K562 (cell line): ENCODE results near the gene TCF3. TPM values are rescaled to one million over a fixed set of nuclear protein-coding genes. Genes with fewer than 3 reads are reported as not detected.

Experiments
- ATF3 ChIP-seq, 2 experiments: fragments of 450-650 bp in 1 of 2; sonication (generic) in 1 of 2; formaldehyde crosslinking in 1 of 2; IDR thresholded peaks in 1 of 2; conservative IDR thresholded peaks in 1 of 2; 2 replicates each; pipeline versions ENCODE4 v1.6.1 to v1.8.1; 2016 to 2023; ENCODE audit warnings: mild to moderate bottlenecking in 2 of 2, moderate library complexity in 2 of 2, inconsistent platforms in 1 of 2, missing genetic modification reagents in 1 of 2
- CC2D1A ChIP-seq: fragments of 450-650 bp; IDR thresholded peaks from 2 replicates; pipeline ENCODE4 v1.6.1; 2017; ENCODE audit warnings: mild to moderate bottlenecking
- CEBPG ChIP-seq, 3 experiments: fragments of 200-800 bp in 1 of 3; sonication (Bioruptor generic) in 1 of 3; sonication (generic) in 1 of 3; formaldehyde crosslinking in 1 of 3; IDR thresholded peaks in 2 of 3; conservative IDR thresholded peaks in 1 of 3; 2 replicates each; pipeline versions ENCODE4 v1.6.1 to v1.8.0; 2016 to 2022; ENCODE audit warnings: missing compliant biosample characterization in 2 of 3, missing genetic modification characterization in 2 of 3, mild to moderate bottlenecking in 1 of 3, missing genetic modification reagents in 1 of 3
- CTCF ChIP-seq, 3 experiments: IDR thresholded peaks in 2 of 3; conservative IDR thresholded peaks in 1 of 3; 2 replicates each; pipeline ENCODE4 v1.5.1; 2011 to 2012; ENCODE audit warnings: low read length in 3 of 3, mild to moderate bottlenecking in 3 of 3, control low read depth in 2 of 3, improper control_type of control experiment in 1 of 3, inconsistent platforms in 1 of 3, low read depth in 1 of 3, mixed read lengths in 1 of 3, moderate library complexity in 1 of 3; ENCODE audit not compliant: insufficient read depth in 2 of 3
- DMBX1 ChIP-seq: fragments of 250-450 bp; sonication (Bioruptor Pico); IDR thresholded peaks from 2 replicates; pipeline ENCODE4 v1.8.0; 2022; ENCODE audit warnings: inconsistent platforms, mild to moderate bottlenecking, moderate library complexity, borderline replicate concordance
- ELF1 ChIP-seq: fragments of 200-800 bp; sonication (Bioruptor generic); IDR thresholded peaks from 2 replicates; pipeline ENCODE4 v1.6.1; 2016; ENCODE audit warnings: missing genetic modification characterization, missing compliant biosample characterization
- JUND ChIP-seq, 2 experiments: IDR thresholded peaks; 2 replicates in 1 of 2; 3 replicates in 1 of 2; pipeline ENCODE4 v1.6.1; 2011; ENCODE audit warnings: borderline replicate concordance in 2 of 2, low read depth in 2 of 2, low read length in 2 of 2, improper control_type of control experiment in 1 of 2, missing biosample characterization in 1 of 2, missing genetic modification characterization in 1 of 2, missing genetic modification reagents in 1 of 2
- PREB ChIP-seq: sonication (generic); formaldehyde crosslinking; IDR thresholded peaks from 2 replicates; pipeline ENCODE4 v1.8.1; 2023; ENCODE audit warnings: mild to moderate bottlenecking, missing genetic modification reagents
- RAD51 ChIP-seq: fragments of 450-650 bp; IDR thresholded peaks from 2 replicates; pipeline ENCODE4 v1.7.1; 2016; ENCODE audit warnings: low read depth, mild to moderate bottlenecking, borderline replicate concordance
- RFX5 ChIP-seq: IDR thresholded peaks from 2 replicates; pipeline ENCODE4 v1.6.1; 2011; ENCODE audit warnings: low read depth, mild to moderate bottlenecking, improper control_type of control experiment, low read length
- THRAP3 ChIP-seq: fragments of 450-650 bp; IDR thresholded peaks from 2 replicates; pipeline ENCODE4 v1.6.1; 2016; ENCODE audit warnings: mild to moderate bottlenecking, inconsistent platforms, borderline replicate concordance
- TRIM28 ChIP-seq: fragments of 450-650 bp; IDR thresholded peaks from 2 replicates; pipeline ENCODE4 v1.6.1; 2017
- VEZF1 ChIP-seq: fragments of 200-800 bp; sonication (Bioruptor generic); IDR thresholded peaks from 2 replicates; pipeline ENCODE4 v1.6.1; 2017; ENCODE audit warnings: missing genetic modification characterization, missing compliant biosample characterization
- ZBTB7A ChIP-seq: IDR thresholded peaks from 2 replicates; pipeline ENCODE4 v1.6.1; 2011; ENCODE audit warnings: low read depth, mild to moderate bottlenecking, low read length, moderate library complexity, borderline replicate concordance; ENCODE audit not compliant: control insufficient read depth
- ZNF12 ChIP-seq: sonication (generic); formaldehyde crosslinking; IDR thresholded peaks from 2 replicates; pipeline ENCODE4 v1.4.0; 2020; ENCODE audit warnings: mild to moderate bottlenecking, missing genetic modification reagents
- polyA plus RNA-seq, 8 experiments: library from polyadenylated mRNA; depleted of rRNA in 4 of 8; stranded (reverse) in 5 of 8; unstranded in 3 of 8; fragments of >200 nt; fragmentation: Nextera tagmentation in 2 of 8; fragmentation: Illumina TruSeq in 1 of 8; extraction: Ambion mirVana in 2 of 8; extraction: Trizol in 1 of 8; gene quantifications; 2 replicates each; pipeline versions ENCODE4 v1.2.1 to v1.2.3, GENCODE V29; 2011 to 2014; ENCODE audit warnings: inconsistent platforms in 1 of 8, missing spikeins in 1 of 8
- total RNA-seq, 7 experiments: library from RNA; depleted of rRNA in 6 of 7; stranded (reverse); fragments of >200 nt in 6 of 7; fragmentation: Illumina TruSeq in 2 of 7; extraction: Trizol in 2 of 7; gene quantifications; 2 replicates each; pipeline versions ENCODE4 v1.2.1 to v1.2.3, GENCODE V29; 2011 to 2021; ENCODE audit warnings: low replicate concordance in 1 of 7
- TF ChIP-seq, protein P1 (sequence below), 2 experiments: IDR thresholded peaks; 2 replicates each; pipeline ENCODE4 v1.6.1; 2011; ENCODE audit warnings: borderline replicate concordance in 1 of 2, control low read depth in 1 of 2, low read depth in 1 of 2, low read length in 1 of 2, mild to moderate bottlenecking in 1 of 2, mixed read lengths in 1 of 2, moderate library complexity in 1 of 2; ENCODE audit not compliant: insufficient read depth in 1 of 2, insufficient read length in 1 of 2, poor library complexity in 1 of 2, severe bottlenecking in 1 of 2; ENCODE audit errors: extremely low read depth in 1 of 2
- TF ChIP-seq, protein P2 (sequence below): fragments of 450-650 bp; formaldehyde crosslinking; IDR thresholded peaks from 2 replicates; pipeline ENCODE4 v1.4.0; 2022; ENCODE audit warnings: mild to moderate bottlenecking, moderate library complexity

TCF3 gene
- total and polyA plus RNA-seq, 9 of the 15 experiments (the other 6 are each of a cell fraction or from before 2014, with no cell fraction given) = 5.6 to 259 (median 84.0) TPM

GRCh38 chr19:1624458-1624857, 28.0 kb downstream of the TCF3 start (continued):
- peak; percentile 72 for TF ChIP-seq VEZF1 (CRISPR knock-in tag)
- TF ChIP-seq, protein P1, sequence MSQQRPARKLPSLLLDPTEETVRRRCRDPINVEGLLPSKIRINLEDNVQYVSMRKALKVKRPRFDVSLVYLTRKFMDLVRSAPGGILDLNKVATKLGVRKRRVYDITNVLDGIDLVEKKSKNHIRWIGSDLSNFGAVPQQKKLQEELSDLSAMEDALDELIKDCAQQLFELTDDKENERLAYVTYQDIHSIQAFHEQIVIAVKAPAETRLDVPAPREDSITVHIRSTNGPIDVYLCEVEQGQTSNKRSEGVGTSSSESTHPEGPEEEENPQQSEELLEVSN (IDR thresholded peaks at IDR 0.05; ENCODE audit: borderline replicate concordance in 1 of 2, extremely low read depth in 1 of 2, insufficient read depth in 1 of 2, insufficient read length in 1 of 2, low read depth in 1 of 2, low read length in 1 of 2, poor library complexity in 1 of 2, severe bottlenecking in 1 of 2) = peak in 1 of 2 experiments; percentile 46
- TF ChIP-seq CC2D1A = peak; percentile 47; the same call in 1 of the 2 replicates
- 0 out of 2 replicates have a peak, but pooled peaks have one; percentile 41 for TF ChIP-seq JUND (IDR thresholded peaks at IDR 0.05; ENCODE audit: borderline replicate concordance, low read depth, low read length)
- no peak for TF ChIP-seq JUND (tag; IDR thresholded peaks at IDR 0.05; ENCODE audit: borderline replicate concordance, low read depth, low read length)
- TF ChIP-seq ZBTB7A = peak; percentile 79
- TF ChIP-seq TRIM28 = no peak; the same call in 1 of the 2 replicates
- TF ChIP-seq RAD51 = no peak
- TF ChIP-seq DMBX1 (CRISPR knock-in tag) = 0 out of 2 replicates have a peak, but pooled peaks have one; percentile 28
- no peak for TF ChIP-seq ZNF12 (CRISPR knock-in tag)
- TF ChIP-seq, protein P2, sequence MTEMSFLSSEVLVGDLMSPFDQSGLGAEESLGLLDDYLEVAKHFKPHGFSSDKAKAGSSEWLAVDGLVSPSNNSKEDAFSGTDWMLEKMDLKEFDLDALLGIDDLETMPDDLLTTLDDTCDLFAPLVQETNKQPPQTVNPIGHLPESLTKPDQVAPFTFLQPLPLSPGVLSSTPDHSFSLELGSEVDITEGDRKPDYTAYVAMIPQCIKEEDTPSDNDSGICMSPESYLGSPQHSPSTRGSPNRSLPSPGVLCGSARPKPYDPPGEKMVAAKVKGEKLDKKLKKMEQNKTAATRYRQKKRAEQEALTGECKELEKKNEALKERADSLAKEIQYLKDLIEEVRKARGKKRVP (CRISPR knock-in tag) = no peak
- peak; percentile 87 for TF ChIP-seq ELF1 (tag)
- peak; percentile 38; the same call in 1 of the 2 replicates for TF ChIP-seq ATF3 (IDR thresholded peaks at IDR 0.05)
- no peak for TF ChIP-seq ATF3 (CRISPR knock-in tag; conservative IDR thresholded peaks at IDR 0.05)
- no peak for TF ChIP-seq PREB
- TF ChIP-seq THRAP3 = peak; percentile 59; the same call in 1 of the 2 replicates
- no peak for TF ChIP-seq CEBPG (CRISPR knock-in tag; IDR thresholded peaks at IDR 0.05)
- no peak for TF ChIP-seq CEBPG (tag; conservative IDR thresholded peaks at IDR 0.05 in 1 of 2, IDR thresholded peaks at IDR 0.05 in 1 of 2)
- TF ChIP-seq RFX5 = 0 out of 2 replicates have a peak, but pooled peaks have one; percentile 13
- TF ChIP-seq CTCF (IDR thresholded peaks at IDR 0.05 in 2 of 3, conservative IDR thresholded peaks at IDR 0.05 in 1 of 3; ENCODE audit: insufficient read depth in 2 of 3, low read depth in 1 of 3, low read length in 3 of 3) = peak; percentile 90 to 94 (median 93)
